ENCODE data around the gene RAB3B.
"Not testable (repeated sequence)": the region's sequence is repeated elsewhere in the genome, so short reads cannot be mapped to it uniquely, and the experiment has no call there.

RAB3B gene

DNA sequence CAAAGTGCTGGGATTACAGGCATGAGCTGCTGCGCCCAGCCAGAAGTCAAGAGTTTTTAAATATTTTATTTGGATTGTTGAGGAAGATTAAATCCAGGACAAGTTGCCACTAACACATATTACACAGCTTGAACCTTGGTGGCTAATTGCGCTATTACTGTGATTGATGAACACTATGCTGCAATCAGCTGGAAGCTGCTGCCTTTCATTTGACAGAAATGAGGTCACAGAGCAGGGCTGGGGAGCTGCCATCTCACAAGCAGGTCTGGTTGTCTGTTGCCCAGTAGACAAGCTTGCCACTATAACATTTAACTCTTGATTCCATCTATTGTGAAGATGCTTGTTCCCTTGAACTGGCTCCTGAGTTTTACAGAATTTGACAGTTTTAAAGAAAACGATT lies 74.5 kb downstream of the RAB3B start:
- no peak for DNase-seq

DNA sequence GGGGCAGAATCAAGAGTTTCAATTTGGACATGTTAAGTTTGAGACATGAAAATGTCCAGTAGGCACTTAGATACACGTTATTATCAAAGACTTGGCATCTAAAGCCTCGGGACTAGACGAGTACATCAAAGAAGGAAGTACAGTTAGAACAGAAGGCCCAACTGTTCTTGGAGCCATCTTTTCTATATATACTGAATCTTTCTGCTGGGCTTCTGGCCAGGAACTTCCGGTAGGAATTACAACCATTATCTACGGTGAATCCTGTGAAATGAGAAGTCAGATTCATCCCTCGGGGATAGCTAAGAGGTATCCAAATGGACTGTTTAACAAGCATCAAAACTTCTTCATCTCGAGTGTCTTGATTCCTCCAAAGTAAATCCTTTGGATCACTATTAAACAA lies 77.6 kb downstream of the RAB3B start:
- no peak for DNase-seq

DNA sequence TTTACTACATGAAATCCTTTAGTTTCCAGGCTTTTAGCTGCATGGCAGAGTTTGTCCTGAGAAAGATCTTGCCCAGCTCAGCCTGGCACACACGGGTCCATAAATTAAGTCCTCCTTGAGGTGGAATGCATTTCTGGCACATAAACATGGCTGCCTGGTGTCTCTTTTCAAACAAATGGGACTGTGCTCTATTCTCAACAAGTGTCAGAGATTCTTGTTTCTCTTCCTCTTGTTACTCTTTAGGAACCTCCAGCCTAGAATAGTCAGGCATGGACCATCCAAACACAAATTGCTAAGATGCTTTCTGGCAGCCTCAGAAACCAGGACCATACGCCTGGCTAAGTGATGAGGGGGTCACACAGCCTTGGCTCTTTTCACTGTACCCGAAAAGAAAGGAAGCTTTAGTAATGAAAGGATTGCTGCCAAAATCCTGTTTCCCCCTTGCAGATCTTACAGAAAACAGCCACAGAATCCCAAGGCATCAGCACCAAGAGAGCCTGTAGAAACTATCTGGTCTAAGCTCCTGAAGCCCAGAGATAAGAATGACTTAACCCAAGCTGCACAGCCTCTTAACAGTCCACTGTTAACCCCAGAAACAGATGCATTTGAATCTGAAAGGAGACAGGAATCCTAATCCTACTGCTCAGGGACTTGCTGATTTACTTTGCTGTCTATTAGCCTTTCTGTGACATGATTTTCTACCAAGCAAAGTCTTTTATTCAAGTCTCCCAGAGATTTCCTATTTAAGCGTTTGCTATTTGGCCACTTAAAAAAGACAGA lies 80.1 kb downstream of the RAB3B start:
- DNase-seq: no peak

DNA sequence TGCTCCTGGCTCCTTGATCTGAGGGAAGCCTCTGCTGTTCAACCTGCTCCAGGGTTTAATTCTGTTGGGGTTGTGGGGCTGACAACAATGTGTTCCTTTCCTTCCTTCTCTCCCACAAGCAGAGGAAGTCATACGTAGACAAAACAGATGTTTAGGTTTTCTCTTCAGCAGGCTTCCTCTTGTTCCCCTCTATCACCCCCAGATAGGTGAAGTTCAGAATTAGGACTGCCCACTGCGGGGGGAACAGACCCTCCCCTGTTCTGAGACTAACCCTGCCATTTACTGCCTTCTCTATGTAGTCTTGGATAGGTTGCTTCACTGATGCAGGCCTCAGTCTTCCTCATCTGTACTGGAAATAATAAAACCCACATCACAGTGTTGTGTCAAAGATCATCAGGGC lies 82.0 kb downstream of the RAB3B start:
- DNase-seq: no peak

DNA sequence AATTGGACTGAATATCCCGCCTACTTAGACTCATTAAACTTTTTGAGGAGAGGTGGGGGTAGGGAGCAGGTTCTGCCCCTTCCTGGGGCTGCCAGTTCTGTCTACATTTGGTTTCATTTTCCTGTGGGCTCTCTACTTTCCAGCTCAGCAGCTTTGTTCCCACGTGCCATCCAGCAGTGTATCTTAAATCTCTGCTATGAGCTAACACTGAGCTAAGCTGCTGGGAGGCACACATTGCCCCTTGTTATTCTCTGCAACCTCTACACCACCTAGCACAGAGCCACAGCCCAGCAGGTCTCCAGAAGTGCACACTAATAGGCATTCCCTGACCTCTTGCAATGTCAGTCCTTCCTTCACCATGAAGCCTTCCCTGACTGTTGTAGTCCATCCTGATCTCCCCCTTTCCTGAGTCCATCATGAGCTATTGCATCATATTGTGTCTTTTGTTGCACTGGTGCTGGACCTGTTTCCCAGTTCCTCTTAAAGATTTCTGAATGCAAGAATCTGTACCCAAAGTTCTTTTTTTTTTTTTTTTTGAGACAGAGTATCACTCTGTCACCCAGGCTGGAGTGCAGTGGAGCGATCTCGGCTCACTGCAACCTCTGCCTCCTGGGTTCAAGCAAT lies 83.3 kb downstream of the RAB3B start:
- no peak for DNase-seq

DNA sequence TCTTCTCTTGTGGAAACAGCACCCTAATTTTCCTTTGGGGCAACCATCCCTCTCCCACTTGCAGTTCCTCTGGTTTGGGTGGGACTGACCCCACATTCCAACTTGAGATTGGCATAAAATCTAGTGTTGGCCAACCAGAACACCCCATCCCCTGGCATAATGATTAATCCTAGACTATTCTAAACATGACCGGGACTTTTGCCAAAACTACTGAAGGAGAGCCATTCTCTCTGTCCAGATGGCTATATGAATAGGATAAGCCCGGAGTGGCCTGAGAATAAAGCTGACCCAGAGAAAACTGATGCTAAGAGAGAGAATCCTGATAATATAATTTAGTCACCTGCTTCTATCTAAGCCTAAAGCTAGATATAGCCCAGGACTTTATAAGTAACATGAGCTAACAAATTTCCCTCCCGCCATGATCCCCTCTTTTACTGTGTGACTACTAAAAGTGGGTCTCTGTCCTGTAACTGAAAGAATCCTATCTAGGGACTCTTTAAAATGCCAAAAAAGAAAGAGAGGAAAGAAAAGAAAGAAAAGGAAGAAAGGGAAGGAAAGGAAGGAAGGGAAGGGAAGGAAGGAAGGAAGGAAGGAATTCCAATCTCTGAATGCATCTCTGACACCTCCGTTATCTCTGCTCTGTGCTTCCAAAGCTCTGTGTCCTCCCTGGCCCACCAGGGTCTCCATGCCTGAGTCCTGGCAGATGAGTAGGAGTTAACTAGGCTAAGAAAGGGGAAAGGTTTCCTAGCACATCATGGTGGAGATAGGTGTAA lies 84.0 kb downstream of the RAB3B start:
- no peak for DNase-seq

DNA sequence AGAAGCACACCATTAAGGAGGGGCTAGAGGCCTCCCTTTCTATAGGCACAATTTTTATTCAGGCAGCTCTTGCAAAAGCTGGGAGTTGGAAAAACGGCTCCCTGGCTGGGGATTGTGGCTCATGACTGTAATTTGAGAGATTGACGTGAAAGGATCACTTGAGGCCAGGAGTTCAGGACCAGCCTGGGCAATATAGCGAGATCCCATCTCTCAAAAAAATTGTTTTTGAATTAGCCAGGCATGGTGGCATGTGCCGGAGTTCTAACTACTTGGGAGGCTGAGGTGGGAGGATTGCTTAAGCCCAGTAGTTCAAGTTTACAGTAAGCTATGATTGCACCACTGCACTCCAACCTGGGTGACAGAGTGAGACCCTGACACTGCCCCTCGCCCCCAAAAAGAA lies 88.0 kb downstream of the RAB3B start:
- no peak for DNase-seq

DNA sequence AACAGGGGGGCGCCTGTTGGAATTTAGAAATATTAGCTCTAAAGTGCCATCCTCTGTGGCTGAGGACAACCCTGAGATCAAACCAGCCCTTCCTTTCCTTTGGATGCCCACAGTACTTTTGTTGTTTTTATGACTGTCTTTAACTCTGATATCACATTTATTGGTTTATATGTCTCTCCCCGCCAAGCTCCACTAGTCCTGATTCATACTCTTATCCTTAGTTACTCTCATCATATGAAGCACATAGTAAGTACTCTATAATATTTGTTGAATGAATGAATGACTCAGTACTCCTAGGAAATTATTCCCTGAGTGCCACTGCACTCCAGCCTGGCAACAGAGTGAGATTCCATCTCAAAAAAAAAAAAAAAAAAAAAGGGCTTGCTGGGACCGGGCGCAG lies 89.3 kb downstream of the RAB3B start:
- DNase-seq: no peak

DNA sequence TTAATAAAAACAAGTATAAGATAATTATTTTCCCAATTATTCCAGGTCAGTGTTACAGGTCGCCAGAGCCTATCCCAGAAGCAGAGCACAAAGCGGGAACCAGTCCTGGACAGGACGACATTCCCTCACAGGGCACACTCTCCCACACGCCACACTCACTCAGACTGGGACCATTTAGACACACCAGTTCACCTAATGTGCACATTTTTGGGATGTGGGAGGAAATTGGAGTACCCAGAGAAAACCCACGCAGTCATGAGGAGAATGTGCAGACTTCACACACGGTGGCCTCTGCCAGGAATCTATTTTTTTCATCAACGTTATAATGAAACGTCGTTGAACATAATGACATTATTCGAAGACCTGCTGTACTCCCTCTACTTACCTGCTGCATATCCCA lies 91.5 kb downstream of the RAB3B start:
- DNase-seq: no peak

DNA sequence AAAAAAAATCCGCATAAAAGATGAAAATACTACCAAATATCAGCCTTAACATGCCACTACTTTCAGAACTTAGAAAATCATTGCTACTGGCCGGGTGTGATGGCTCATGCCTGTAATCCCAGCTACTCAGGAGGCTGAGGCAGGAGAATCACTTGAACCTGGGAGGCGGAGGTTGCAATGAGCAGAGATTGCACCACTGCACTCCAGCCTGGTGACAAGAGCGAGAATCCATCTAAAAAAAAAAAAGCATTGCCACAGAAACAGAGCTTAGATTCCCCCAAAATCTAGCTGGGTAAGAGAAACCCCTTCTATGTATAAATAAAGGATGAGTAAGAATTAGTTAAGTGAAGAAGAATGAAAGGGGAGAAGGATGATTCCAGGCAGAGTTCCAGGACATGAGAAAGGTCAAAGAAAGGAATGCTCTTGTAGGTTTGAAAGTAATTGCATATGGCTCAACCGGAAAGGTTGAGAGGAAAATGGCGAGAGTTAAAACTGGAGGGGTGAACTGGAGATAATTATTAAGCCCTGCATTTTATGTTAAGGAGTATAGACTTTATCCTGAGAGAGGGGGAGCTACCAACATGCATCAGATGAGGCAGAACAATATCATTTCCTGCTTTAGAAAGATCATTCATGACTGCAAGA lies 92.3 kb downstream of the RAB3B start:
- no peak for DNase-seq

DNA sequence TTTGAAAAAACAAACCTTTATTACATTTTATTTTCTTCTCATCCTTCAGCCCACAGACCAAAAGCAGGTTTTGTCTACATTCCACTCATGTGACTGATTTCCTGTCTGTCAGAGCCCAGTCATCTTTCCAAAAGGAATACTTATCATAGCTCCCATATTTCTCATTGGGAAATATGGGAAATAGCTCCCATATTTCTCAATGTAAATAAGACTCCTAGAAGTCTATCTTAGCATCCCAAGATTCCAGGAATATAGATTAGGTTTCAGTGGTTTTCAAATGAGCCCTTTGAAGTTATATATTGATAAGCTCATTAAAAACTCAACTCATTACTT lies 92.8 kb downstream of the RAB3B start:
- DNase-seq: no peak

DNA sequence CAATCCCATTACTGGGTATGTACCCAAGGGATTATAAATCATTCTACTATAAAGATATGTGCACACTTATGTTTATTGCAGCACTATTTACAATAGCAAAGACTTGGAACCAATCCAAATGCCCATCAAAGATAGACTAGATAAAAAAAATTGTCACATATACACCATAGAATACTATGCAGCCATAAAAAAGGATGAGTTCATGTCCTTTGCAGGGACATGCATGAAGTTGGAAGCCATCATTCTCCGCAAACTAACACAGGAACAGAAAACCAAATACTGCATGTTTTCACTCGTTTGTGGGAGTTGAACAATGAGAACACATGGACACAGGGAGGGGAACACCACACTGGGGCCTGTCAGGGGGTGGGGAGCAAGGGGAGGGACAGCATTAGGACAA lies 95.8 kb downstream of the RAB3B start:
- not testable (repeated sequence) for DNase-seq

DNA sequence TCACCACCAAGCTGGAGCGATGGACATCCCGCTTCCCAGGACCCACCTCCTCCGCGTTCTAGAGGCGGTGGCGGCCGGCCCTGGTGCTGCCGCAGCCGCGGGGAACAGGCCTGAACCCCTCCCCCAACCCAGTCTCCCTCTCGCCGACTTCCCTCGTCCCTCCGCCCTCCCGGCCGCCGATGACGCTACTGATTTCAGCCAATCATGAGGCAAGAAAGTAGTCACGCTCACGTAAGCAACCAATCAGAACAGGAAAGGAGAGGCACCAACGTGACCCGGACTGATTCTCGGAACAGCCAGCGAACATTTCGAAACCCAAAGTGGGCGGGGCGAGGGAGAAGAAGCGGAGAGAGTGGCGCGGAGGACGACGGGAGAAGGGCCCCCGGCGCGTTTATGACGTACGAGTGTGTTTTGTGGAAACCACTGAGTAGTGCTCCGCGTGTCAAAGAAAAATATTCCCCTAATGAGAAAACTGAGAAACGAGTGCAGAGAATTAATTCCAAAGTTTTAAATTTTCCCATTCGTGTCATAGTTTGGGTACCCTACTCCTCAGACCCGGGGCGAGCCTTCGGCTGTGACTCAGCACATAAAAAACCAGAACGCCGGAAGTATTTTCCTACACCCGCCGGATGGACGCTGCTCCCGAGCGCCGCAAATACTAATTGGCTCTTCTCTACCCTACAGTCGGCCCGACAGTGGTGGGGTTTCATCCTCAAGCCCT lies 111.7 kb downstream of the RAB3B start, which contains the start of gene NRDC:
TSS of gene NRDC (minus strand) at position 112 of the 721 bp plus-strand sequence. CDS start 112 bp downstream, outside the sequence.
- DNase-seq: peak; percentile 100

DNA sequence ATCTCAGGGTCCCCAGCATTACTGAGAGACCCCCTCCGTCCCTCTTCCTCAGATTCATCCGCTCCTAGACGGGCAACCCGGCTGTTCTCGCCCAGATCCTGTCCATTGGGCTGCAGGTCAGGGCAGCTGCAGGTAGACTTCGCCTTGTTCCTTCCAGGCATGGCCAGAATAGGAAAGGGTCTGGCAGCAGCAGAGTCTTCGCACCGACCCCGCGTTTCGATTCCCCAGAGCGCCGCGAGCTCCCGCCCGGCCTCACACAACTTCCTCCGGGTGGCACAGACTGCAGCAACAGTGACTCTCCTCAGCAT lies 112.2 kb downstream of the RAB3B start:
- no peak for DNase-seq

DNA sequence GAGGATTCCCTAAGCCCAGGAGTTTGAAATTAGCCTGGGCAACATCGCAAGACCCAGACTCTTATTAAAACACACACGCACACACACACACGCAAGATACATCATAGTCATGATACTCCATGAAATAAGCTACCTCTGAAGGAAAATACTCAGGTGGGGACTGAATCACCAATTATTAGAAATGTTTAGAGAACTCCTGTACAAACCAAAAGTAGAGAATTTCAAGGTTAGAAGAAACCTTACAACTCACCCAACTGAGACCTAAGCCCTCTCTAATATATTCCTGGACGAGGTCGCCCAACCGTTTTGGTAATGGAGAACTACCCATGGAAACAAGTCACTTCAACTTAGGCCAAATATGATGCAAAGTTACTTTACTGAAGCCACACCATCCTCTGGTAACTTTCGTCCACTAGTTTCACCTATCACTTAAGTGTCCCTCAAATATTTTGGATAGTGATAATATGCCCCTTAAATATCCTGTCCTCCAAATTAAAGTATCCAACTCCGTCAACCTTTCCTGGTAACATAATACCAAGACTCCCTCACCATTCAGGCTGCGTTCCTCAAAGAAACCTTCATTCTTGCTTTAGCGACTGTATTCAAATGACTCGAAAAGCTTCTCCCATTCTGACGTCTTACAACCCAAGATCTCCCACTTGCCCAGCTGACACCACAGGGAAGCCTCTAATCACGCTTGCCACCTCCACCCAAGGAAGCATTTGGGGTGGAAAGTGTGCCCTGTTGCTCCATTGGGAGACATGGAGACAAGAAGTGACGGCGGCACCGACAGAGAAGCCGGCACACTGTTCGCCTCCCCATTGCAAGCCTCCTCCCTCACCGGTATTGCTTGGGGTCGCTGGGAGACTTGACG lies 112.8 kb downstream of the RAB3B start:
- DNase-seq: no peak

DNA sequence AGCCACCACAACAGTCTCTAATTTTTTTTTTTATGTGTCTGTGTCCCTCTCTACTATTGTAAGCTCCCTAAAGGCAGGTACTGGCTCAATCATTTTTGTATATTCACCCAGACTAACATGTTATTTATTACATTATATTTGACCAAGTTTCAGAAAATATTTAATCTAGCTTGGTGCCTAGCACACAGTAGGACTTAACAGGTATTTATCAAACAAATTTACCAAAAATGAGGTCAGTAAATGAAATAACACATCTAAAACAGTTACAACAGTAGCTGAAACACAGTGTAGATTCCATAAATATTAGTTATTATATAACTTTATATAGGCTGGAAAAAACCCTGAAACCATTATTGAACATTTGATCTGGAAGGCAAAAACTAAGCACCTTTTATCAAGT lies 114.7 kb downstream of the RAB3B start:
- no peak for DNase-seq

DNA sequence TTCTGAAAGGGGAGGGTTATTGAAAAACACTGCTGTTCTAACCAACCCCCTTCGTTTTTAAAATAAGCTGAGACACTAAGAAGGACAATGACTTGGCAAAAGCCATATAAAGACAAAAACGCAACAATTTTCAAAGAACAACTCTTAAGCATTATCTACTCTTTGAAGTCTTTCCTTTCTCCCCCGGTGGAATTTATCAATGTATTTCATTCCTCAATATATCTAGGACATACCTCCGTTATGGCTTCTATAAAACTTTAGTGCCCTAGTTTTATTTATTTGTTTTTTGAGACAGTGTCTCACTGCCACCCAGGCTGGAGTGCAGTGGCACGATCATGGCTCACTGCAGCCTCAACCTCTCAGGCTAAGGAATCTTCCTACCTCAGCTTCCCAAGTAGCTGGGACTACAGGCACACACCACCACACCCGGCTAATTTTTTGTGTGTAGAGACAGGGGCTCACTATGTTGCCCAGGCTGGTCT lies 115.2 kb downstream of the RAB3B start:
- DNase-seq: no peak

DNA sequence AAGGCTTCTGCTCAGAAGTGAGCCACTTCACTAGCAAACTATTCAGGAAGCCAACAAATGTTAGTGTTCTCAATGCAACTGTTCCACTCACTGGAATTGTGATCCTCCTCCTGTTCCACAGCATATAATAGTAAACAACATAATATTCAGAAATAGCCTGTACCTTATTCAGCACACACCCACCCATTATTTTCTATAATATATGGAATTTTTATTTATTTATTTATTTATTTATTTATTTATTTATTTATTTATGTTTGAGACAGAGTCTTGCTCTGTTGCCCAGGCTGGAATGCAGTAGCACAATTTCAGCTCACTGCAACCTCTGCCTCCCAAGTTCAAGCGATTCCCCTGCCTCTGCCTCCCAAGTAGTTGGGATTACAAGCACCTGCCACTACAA lies 117.2 kb downstream of the RAB3B start:
- DNase-seq: not testable (repeated sequence)

DNA sequence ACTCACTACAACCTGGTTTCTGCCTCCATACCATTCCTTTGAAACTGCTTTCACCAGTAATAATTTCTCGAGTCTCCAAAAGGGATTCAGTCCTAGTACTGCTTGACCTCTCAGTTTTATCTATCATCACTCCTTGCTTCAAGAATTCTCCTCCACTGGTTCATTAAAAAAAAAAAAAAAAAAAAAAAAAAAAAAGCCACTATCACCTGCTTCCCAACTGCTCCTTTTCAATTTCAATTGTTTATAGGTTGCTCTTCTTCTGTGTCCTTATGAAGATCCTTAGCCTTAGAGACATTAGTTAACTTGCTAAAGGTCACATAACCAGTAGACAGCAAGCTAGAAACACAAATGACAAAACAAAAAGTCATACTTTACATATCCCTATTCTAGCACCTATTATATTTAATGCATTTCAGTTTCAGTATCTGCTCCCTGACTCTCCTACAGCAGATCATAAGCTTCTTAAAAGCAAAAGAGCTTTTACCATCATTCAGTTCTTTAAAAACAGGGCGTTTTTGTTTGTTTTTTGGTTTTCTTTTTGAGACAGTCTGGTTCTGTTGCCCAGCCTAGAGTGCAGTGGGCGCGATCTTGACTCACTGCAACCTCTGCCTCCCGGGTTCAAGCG lies 119.0 kb downstream of the RAB3B start:
- no peak for DNase-seq

DNA sequence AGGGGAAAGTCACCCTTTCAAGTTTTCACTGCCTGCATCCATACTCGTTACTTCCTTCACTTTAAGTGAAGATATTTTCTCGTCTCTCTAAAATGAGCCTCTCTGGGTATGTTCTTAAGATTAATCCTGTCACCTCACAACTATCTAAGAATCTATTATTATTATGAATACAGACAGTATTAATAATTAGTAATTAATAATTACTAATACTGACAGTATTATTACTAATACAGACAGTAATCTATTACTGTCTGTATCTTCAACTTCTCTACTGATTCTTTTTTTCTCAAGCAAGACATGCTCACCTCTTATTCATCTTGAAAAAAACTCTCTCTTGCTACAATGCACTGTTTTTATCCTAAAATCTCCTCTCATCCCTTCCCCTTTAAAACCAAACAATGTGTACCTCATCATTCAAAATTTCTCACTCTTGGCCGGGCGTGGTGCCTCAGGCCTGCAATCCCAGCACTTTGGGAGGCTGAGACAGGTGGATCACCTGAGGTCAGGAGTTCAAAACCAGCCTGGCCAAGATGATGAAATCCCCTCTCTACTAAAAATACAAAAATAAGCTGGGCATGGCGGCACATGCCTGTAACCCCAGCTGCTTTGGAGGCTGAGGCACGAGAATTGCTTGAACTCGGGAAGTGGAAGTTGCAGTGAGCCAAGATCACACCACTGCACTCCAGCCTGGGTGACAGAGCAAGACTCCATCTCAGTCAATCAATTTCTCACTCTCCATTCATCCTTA lies 119.7 kb downstream of the RAB3B start:
- DNase-seq: no peak
